Hippocampal formation (tissue), 2 donors: Measurements from ENCODE around the gene WDR70.
"Not testable (repeated sequence)": the region's sequence is repeated elsewhere in the genome, so short reads cannot be mapped to it uniquely, and the experiment has no call there.

ENCODE experiments used
- DNase-seq, 2 donors: peaks; one replicate each; lab custom pipeline; 2025; lab: John Stamatoyannopoulos, UW

Gene WDR70

DNA sequence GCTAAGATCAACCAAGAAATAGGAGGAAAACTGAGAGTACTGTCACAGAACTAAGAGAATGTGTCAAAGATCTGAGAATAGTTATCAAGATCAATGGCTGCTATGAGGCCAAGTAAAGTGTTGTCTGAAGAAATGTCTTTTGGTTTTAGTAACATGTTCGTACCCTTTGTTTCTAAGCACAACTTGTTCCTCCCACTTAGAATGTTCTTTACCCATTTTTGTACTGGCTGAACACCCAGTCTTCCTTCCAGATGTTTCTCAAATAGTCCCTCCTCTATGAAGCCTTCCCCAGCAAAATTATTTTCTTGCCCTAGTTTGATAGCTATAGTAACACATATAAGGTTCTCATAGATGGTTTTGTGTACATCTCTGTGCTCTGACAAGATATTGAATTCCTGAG is 191.5 kb downstream of the WDR70 start:
- DNase-seq = no peak

DNA sequence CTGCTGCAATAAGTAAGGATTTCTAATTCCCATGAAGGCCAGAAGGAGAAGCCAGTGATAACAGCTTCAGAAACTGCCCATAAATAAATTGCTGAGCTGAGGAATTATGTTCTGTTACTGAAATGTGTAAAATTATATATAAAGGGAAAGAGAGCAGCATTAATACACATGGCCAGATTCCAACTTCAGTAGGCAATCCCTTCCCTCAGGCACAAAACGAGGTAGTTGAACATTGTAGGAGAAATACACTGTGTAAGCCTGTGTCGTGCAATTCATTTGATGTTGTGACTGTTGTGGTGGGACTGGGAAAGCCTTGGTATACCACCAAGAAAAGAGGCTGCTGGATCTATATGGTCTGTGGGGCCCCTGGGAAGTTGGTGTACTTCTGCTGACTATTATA is 192.9 kb downstream of the WDR70 start:
- DNase-seq = no peak

DNA sequence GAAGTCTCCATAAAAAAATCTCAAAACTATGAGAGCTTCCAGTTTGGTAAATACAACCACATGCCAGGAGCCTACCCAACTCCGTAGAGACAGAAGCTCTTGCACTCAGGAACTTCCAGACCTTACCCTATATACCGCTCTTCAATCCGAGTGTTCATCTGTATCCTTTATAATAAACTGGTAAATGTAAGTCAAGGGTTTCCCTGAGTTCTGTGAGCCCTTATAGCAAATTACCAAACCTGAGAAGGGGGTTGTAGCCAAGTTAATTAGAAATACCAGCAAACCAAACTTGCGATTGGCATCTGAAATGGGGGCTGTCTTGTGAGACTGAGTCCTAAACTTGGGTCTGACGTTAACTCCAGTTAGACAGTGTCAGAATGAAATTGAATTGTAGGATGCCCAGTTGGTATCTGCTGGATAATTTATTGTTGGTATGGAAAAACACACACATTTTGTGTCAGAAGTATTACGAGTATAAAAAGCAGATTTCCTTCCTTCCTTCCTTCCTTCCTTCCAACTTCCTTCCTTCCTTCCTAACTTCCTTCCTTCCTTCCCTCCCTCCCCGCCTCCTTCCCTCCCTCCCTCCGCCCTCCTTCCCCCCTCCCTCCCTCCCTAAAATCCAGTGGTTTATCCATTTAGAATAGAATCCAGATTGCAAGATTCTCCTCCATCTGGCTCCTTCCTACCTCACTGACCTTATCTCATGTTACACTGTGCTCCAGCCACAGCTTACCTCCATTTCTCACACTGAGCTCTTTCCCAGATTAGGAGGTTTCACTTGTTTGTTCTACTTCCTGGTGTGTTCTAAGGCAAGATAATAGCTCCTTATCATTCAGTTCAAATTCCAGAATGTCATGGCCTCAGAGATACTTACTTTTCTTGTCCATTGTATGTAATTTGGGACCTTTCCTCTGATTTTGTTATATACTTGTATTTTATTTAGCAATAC is 196.7 kb downstream of the WDR70 start:
- DNase-seq = no peak

DNA sequence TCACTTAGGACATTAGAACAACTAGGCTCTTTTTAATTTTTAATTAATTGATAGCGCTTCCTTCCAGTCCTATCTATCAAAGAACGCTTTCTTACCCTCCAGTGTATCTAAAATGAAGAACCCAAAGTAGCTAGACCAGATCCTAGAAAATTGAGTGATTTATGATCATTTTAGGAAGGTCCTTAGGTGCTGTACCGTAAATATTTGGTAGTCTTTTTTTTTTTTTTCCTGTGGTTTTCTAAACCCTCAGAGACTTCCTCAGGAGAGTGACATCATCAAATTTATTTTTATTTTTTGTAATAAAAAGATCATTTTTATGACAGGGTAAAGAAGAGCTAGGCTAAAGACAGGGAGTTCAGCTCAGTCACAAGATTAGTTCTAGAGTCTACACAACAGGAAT is 197.4 kb downstream of the WDR70 start:
- no peak for DNase-seq

DNA sequence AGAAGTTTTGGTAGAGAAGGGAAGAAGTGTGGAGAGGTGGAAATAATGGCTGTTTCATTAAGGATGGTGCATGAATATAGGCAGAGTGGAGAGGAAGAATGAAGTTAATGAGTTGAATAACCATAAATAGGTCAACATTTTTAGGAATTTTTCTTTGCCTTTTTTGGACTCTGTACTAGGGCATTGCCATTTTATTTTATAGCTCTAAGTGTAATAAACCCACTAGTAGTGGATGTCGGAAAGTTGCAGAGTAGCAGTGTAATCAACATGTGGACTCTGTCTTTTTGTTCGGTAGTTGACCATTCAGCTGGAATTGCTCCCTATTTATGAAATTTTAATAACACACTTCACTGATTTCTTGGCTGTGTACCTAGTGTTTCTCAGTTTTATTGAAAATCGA is 199.1 kb downstream of the WDR70 start:
- no peak for DNase-seq

DNA sequence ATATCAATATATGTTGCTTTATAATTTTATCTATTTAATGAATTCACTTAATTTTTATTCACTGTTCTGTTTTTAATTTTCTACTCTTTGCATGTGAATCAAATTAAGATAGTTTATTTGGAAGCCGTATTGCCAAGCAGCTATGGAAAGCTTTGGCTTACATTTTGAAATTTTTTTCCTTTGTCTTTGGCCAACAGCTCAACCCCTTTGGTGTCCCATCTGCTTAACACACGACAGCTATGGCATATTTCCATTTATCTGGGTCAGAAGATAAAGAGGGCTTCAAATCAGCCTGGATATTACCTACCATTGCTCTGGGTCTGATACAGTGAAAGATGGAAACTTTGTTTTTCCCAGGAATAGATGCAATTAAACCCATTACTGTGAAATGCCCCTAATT is 201.0 kb downstream of the WDR70 start:
- DNase-seq = no peak

DNA sequence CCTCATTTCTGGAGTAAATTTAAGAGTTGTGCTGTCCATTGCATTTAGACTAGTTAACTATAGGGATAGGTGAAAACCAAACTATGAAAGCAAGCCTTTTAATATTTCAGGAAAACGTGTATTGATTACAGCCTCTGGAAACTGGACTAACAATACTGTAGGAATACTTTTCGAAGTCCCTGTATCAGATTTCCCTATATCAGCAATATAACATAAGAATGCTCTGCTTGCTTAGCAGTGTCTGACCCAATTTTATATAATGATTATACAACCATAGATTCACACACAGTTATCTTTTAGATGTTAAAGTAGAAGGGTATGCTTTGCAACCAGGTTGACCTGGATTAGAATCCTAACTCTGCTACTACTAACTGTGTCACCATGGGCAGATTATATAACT is 203.1 kb downstream of the WDR70 start:
- no peak for DNase-seq

DNA sequence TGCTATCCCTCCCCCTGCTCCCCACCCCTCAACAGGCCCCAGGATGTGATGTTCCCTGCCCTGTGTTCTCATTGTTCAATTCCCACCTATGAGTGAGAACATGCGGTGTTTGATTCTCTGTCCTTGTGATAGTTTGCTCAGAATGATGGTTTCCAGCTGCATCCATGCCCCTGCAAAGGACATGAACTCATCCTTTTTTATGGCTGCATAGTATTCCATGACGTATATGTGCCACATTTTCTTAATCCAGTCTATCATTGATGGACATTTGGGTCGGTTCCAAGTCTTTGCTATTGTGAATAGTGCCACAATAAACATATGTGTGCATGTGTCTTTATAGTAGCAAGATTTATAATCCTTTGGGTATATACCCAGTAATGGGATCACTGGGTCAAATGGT is 214.2 kb downstream of the WDR70 start:
- DNase-seq = not testable (repeated sequence)

DNA sequence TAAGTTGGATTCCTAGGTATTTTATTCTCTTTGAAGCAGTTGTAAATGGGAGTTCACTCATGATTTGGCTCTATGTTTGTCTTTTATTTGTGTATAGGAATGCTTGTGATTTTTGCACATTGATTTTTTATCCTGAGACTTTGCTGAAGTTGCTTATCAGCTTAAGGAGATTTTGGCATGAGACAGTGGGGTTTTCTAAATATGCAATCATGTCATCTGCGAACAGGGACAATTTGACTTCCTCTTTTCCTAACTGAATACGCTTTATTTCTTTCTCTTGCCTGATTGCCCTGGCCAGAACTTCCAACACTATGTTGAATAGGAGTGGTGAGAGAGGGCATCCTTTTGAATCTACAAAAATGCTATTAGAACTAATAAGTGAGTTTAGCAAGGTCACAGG is 215.7 kb downstream of the WDR70 start:
- not testable (repeated sequence) for DNase-seq

DNA sequence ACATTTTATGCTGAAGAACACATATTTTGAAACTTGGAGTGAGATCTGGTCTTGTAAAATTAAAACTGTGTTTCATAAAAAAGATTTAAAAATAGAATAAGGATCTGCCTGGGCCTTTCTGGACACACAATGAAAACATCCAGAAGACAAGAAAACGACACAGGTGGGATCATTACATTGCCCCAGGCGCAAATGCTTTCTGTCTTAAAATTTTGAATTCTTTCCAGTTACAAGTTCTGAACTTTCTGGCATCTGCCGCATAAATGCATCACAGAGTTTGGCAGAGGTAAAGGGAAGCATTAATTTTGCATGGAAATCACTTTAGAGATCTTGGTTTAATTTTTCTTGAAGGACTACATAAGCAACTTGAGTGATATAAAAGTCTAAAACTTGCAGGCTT is 219.6 kb downstream of the WDR70 start:
- no peak for DNase-seq

DNA sequence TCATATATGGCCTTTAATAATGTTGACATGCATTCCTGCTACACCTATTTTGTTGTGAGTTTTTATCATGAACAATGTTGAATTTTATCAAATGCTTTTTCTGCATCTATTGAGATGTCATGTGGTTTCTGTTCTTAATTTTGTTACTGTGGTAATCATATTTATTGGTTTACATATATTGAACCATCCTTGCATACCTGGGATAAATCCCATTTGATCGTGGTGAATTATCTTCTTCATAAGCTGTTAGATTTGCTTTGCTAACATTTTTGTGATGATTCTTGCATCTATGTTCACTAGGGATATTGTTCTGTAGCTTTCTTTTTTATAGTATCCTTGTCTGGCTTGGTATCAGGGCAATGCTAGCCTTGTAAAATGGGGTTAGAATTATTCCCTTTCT is 222.0 kb downstream of the WDR70 start:
- DNase-seq = no peak

DNA sequence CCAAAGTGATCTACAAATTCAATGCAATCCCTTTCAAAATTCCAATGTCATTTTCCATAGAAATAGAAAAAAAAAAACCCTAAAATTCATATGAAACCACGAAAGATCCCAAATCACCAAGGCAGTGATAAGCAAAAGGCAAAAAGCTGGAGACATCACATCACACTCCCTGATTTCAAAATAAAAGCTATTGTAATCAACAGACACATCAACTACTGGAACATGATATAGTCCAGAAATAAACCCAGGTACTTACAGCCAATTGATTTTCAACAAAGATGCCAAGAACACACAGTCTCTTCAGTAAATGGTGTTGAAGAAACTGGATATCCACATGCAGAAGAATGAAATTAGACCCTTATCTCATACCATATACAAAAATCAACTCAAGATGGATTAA is 224.0 kb downstream of the WDR70 start:
- no peak for DNase-seq

DNA sequence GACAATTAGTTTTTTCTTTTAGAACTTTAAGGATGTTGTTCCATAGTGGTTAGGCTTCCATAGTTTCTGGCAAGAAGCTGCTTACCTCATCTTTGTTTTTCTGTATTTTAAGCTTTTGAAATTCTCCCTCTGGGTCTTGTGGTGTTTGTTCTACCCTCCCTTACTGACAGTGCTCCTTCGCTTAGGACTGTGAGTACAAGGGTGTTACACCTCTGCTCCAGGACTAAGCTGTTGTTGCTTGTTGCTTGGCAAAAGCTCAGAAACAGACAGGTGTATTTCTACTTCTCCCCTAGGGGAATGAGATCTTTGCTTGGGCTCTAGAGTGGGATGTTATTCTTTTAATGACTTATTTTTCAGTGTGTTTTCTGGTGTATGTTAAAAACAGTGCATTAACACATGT is 225.2 kb downstream of the WDR70 start:
- DNase-seq = no peak

DNA sequence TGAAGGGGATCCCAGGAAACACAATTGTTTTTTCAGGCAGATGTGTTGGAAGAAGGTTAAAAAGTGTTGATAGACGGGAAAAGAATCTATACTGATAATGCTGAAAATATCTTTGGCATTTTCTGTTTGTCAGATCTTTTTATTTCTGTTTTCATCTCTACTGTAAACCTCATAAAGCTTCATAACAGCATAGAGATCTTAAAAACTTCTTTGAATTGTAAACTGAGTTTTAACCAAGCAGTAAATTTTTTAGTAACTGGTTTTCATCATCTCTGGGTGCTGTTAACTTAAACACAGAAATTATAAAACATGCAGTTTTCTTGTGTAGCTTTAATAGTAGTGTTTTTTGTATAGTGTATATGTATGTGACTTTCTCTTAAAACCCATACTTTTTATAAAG is 227.0 kb downstream of the WDR70 start:
- no peak for DNase-seq

DNA sequence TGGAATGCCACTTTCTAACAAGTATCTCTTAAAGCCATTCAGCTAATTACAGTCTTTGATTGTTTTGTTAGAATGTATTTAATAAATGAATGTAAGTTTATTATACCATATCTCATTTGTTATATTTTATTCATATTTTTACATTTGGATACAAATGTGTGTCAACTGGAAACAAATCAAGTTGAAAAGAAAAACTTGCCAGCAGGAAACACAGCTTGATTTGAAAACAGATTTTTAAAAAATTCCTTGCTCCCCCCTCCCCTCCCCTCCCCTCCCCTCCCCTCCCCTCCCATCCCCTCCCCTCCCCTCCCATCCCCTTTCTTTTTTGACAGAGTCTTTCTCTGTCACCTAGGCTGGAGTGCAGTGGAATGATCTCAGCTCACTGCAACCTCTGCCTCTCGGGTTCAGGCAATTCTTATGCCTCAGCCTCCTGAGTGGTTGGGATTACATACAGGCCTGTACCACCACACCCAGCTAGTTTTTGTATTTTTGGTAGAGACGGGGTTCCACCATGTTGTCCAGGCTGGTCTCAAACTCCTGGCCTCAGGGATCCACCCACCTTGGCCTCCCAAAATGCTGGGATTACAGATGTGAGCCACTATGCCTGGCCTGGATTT is 227.6 kb downstream of the WDR70 start:
- DNase-seq = no peak

DNA sequence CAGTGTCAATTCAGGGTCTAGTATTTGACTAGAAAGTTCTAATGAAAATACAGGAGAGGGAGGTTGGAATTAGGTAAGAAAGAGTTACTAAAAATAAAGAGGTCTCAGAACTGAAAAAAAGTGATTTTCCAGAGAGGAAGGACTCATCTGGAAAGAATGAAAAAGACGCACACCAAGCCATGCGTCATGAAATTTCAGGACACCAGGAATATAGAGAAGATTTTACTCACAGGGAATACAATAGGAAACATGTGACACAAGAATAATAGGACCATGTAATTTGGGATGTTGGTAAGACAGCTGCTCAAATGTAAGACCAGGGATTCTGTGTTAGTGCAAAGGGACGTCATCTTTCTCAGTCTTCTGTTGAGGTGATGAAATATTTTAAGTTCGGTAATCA is 236.1 kb downstream of the WDR70 start:
- no peak for DNase-seq

DNA sequence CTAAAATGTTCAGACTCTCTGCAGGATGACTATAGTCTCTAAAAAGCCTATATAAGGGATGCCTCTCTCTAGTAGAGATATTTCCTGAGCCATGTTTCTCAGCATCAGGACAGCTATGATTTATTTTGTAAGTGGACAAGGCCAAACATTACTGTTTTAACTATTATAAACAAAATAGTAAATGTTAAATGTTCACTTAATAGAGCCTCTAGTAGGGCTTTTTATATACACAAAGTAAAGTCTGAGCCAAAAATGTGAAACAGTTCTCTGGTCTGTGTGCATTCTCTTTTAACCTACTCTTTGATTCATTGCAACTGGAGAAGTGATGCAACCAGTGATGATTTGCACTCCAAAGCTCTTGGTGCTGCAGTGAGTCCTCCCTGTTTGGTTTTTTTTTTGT is 240.2 kb downstream of the WDR70 start:
- DNase-seq = no peak

DNA sequence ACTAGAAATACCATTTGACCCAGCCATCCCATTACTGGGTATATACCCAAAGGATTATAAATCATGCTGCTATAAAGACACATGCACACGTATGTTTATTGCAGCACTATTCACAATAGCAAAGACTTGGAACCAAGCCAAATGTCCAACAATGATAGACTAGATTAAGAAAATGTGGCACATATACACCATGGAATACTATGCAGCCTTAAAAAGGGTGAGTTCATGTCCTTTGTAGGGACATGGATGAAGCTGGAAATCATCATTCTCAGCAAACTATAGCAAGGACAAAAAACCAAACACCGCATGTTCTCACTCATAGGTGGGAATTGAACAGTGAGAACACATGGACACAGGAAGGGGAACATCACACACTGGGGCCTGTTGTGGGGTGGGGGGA is 243.2 kb downstream of the WDR70 start:
- not testable (repeated sequence) for DNase-seq

DNA sequence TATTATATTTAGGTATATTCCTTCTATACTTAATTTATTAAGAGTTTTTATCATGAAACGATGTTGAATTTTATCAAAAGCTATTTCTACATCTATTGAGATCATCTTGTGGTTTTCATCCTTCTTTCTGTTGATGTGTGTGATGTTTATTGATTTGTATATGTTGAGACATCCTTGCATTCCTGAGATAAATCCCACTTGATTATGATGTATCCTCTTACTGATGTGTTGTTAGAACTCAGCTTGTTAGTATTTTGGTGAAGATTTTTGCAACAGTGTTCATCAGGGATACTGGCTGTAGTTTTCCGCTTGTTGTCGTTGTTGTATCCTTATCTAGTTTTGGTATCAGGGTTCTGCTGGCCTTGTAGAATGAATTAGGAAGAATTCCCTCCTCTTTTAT is 247.1 kb downstream of the WDR70 start:
- DNase-seq = no peak

DNA sequence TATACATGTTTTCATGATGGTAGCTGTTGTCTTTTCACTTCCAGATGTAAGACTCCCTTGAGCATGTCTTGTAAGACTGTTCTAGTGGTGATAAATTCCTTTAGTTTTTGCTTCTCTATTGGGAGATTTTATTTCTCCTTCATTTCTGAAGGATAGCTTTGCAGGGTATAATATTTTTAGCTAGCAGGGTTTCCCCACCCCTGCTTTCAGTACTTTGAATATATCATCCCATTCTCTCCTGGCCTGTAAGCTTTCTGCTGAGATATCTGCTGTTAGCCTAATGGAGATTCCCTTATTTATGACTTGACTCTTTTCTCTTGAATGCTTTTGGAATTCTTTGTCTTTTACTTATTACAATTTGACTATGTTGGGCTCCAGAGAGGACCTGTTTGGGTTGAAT is 249.8 kb downstream of the WDR70 start:
- DNase-seq = no peak

DNA sequence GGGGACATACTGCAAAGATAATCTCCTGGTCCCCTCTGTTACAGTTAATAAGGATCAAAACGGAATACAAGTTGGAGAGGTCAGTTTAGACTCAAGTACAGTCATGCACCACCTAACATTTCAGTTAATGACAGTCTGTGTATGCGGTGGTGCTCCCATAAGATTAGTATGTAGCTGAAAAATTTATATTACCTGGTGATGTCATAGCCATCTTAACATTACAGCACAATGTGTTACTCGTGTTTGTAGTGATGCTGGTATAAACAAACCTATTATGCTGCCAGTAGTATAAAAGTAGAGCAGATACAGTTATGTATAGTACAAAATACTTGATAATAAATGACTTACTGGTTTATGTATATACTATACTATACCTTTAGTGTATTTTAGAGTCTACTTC is 252.8 kb downstream of the WDR70 start:
- DNase-seq = no peak

DNA sequence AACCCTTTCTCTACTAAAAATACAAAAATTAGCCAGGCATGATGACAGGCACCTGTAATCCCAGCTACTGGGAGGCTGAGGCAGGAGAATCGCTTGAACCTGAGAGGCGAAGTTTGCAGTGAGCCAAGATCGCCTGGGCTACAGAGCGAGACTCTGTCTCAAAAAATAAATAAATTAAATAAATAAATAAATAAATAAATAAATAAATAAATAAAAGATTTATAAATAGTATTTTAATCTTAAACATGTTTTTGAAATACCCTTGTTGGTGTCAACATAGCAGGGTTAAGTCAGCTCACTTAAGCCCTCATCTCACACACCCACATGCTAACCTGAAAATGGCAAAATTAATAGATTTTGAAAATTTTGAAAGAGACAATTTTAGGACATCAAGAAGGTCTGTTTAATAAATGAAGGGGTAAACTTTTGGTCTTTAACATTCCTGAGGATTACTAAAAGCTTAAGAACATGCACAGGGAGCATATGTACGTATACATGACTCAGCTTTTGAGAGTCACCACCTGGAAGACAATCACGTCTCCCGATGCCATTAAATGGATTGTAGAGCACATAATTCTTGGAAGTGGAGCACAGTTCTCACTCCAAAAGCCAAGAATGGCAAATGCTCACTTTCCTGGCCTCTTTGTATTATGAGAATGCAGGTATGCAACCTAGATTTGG is 258.2 kb downstream of the WDR70 start:
- no peak for DNase-seq

DNA sequence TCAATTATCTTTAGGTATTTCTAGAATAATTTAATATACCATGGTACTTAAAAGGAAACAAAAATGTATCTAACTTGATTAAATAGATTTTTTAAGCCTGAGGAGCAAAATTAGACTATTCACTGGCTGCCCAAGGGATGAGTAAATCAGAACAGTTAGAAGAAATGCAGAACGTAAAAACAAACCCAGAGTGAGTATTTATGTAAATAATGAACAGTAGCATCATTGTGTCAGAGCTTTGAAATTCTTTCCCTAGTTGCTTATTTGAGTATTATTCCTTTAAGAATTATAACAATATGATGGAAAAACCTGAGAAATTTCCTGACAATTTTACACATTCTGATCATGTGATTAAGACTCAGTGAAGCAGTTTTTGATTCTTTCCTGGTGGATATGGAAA is 259.8 kb downstream of the WDR70 start:
- no peak for DNase-seq
